Gastrocnemius medialis (tissue), 4 donors: ENCODE measurements around the gene KCP.

ENCODE experiments used
- CTCF ChIP-seq, 5 experiments: fragments of 450-650 bp in 3 of 5; fragments of 200-600 bp in 2 of 5; sonication (generic) in 2 of 5; IDR thresholded peaks in 4 of 5; conservative IDR thresholded peaks in 1 of 5; 1 replicate in 4 of 5; 2 replicates in 1 of 5; pipeline ENCODE4 v1.5.1; 2016 to 2019; ENCODE audit warnings: antibody characterized with exemption in 5 of 5, mild to moderate bottlenecking in 3 of 5, moderate library complexity in 3 of 5
- POLR2A ChIP-seq, 2 donors: fragments of 450-650 bp; IDR thresholded peaks; one replicate each; pipeline ENCODE4 v1.6.1; 2017; ENCODE audit warnings: antibody characterized with exemption in 2 of 2, mild to moderate bottlenecking in 2 of 2, moderate library complexity in 2 of 2

DNA sequence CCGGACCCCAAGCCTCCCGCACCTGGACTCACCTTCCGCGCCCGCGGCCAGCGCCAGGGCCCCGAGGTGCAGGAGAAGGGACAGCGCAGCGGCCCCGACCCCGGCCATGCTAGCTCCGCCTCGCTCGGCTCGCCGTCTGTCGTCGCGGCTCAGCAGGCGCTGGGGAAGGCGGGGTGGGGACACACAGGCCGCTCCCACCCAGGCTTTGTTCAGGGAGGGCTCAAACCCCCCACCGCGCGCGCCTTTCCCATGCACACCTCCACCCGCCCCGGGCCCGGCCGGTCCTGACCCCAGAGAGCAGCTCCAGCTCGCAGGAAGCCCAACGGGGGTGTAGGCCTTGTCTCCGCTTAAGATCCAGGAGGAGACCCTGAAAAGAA lies at the start of gene KCP:
- TF ChIP-seq CTCF (IDR thresholded peaks at IDR 0.05 in 4 of 5, conservative IDR thresholded peaks at IDR 0.05 in 1 of 5): no peak
- no peak for TF ChIP-seq POLR2A (IDR thresholded peaks at IDR 0.05)
